ENCODE measurements around the gene MIB2. TPM values are rescaled to one million over a fixed set of nuclear protein-coding genes. Genes with fewer than 3 reads are reported as not detected.
"Not testable (repeated sequence)": the region's sequence is repeated elsewhere in the genome, so short reads cannot be mapped to it uniquely, and the experiment has no call there.

Gene MIB2
- polyA plus RNA-seq, 4 donors: 26.1 to 84.8 (median 39.5) TPM

GRCh38 chr1:1675218-1675617, 59.9 kb downstream of the MIB2 start:
- not testable (repeated sequence) for DNase-seq (ENCODE audit: low read depth in 4 of 4, low spot score in 3 of 4)

GRCh38 chr1:1676087-1676486, 60.8 kb downstream of the MIB2 start:
- not testable (repeated sequence) for DNase-seq (ENCODE audit: low read depth in 4 of 4, low spot score in 3 of 4)

- no peak for DNase-seq (ENCODE audit: low read depth in 4 of 4, low spot score in 3 of 4)
These were observed 62.6 kb downstream of the MIB2 start for GRCh38 chr1:1677718-1678580.

- DNase-seq (ENCODE audit: low read depth in 4 of 4, low spot score in 3 of 4): no peak
These were observed 63.5 kb downstream of the MIB2 start for GRCh38 chr1:1678581-1679380.

Other genes with a start within 250 kb of the MIB2 start
- gene AURKAIP1, start 240.3 kb upstream of the MIB2 start, polyA plus RNA-seq (ENCODE audit: insufficient read length in 4 of 4): 10 to 100 TPM; 44.3 to 95.3 (median 56.8) TPM
- 100 to 1,000 TPM; 205 to 377 (median 227) TPM for gene CCNL2, start 216.2 kb upstream of the MIB2 start, polyA plus RNA-seq (ENCODE audit: insufficient read length in 4 of 4)
- 100 to 1,000 TPM in 3 of 4 donors, 10 to 100 TPM in 1; 89.3 to 155 (median 113) TPM for gene MRPL20, start 208.2 kb upstream of the MIB2 start, polyA plus RNA-seq (ENCODE audit: insufficient read length in 4 of 4)
- 10 to 100 TPM in 1 of 4 donors, 1 to 10 TPM in 3; 1.6 to 23.4 (median 9.1) TPM for gene ANKRD65, start 194.2 kb upstream of the MIB2 start, polyA plus RNA-seq (ENCODE audit: insufficient read length in 4 of 4)
- 10 to 100 TPM; 20.7 to 79.4 (median 48.5) TPM for gene VWA1, start 179.8 kb upstream of the MIB2 start, polyA plus RNA-seq (ENCODE audit: insufficient read length in 4 of 4)
- gene ATAD3C, start 165.8 kb upstream of the MIB2 start, polyA plus RNA-seq (ENCODE audit: insufficient read length in 4 of 4): 1 to 10 TPM in 3 of 4 donors, under 1 TPM in 1; 0.41 to 4.7 (median 1.9) TPM
- gene ATAD3B, start 143.7 kb upstream of the MIB2 start, polyA plus RNA-seq (ENCODE audit: insufficient read length in 4 of 4): 10 to 100 TPM in 3 of 4 donors, 1 to 10 TPM in 1; 8.4 to 28.1 (median 14.2) TPM
- gene ATAD3A, start 103.3 kb upstream of the MIB2 start, polyA plus RNA-seq (ENCODE audit: insufficient read length in 4 of 4): 10 to 100 TPM; 14.4 to 30.0 (median 19.2) TPM
- gene TMEM240, start 74.9 kb upstream of the MIB2 start, polyA plus RNA-seq (ENCODE audit: insufficient read length in 4 of 4): 1 to 10 TPM; 3.4 to 9.7 (median 6.3) TPM
- gene SSU72, start 40.6 kb upstream of the MIB2 start, polyA plus RNA-seq (ENCODE audit: insufficient read length in 4 of 4): 10 to 100 TPM; 77.9 to 93.4 (median 87.3) TPM
- gene FNDC10, start 15.4 kb upstream of the MIB2 start, polyA plus RNA-seq (ENCODE audit: insufficient read length in 4 of 4): 1 to 10 TPM; 2.5 to 3.9 (median 3.4) TPM
- 10 to 100 TPM; 16.5 to 52.1 (median 24.5) TPM for gene MMP23B, start 16.7 kb downstream of the MIB2 start, polyA plus RNA-seq (ENCODE audit: insufficient read length in 4 of 4)
- 10 to 100 TPM; 30.1 to 43.8 (median 39.9) TPM for gene CDK11B, start 43.5 kb downstream of the MIB2 start, polyA plus RNA-seq (ENCODE audit: insufficient read length in 4 of 4)
- 100 to 1,000 TPM in 1 of 4 donors, 10 to 100 TPM in 3; 65.5 to 107 (median 72.9) TPM for gene SLC35E2B, start 77.3 kb downstream of the MIB2 start, polyA plus RNA-seq (ENCODE audit: insufficient read length in 4 of 4)
- gene CDK11A, start 108.9 kb downstream of the MIB2 start, polyA plus RNA-seq (ENCODE audit: insufficient read length in 4 of 4): 10 to 100 TPM; 26.1 to 42.0 (median 30.3) TPM
- 10 to 100 TPM; 39.2 to 59.4 (median 44.3) TPM for gene NADK, start 163.0 kb downstream of the MIB2 start, polyA plus RNA-seq (ENCODE audit: insufficient read length in 4 of 4)

Data from left renal pelvis (tissue), 4 donors.